Neural cell (in vitro differentiated cells): Measurements from ENCODE around the gene C16orf96. TPM values are rescaled to one million over a fixed set of nuclear protein-coding genes. Genes with fewer than 3 reads are reported as not detected.

Experiments used
- H2AFZ ChIP-seq: fragments of 200-600, 300-800 bp; sonication (generic), shearing (Covaris generic); 2 replicates; pipeline ENCODE4 v1.6.0; 2014; ENCODE audit warnings: low read depth, mild to moderate bottlenecking, antibody characterized with exemption, low read length, moderate library complexity
- H3F3A ChIP-seq: fragments of 200-600 bp; shearing (Covaris generic); 2 replicates; pipeline ENCODE4 v1.6.1; 2016; ENCODE audit warnings: mild to moderate bottlenecking, moderate library complexity, mixed read lengths, antibody characterized with exemption, low read length; ENCODE audit not compliant: insufficient read depth, poor library complexity, severe bottlenecking
- H3K27ac ChIP-seq: fragments of 200-600, 300-800 bp; sonication (generic), shearing (Covaris generic); 2 replicates; pipeline ENCODE4 v1.5.1; 2014; ENCODE audit warnings: mild to moderate bottlenecking, low read length, moderate library complexity
- H3K27me3 ChIP-seq: fragments of 300-800, 200-600 bp; sonication (generic), shearing (Covaris generic); 2 replicates; pipeline ENCODE4 v1.6.0; 2014; ENCODE audit warnings: mild to moderate bottlenecking, low read depth, low read length, moderate library complexity; ENCODE audit not compliant: insufficient read depth
- H3K36me3 ChIP-seq: fragments of 300-800, 200-600 bp; sonication (generic), shearing (Covaris generic); 2 replicates; pipeline ENCODE4 v1.5.1; 2014; ENCODE audit warnings: mild to moderate bottlenecking, antibody characterized with exemption, low read length, moderate library complexity; ENCODE audit not compliant: insufficient read depth
- H3K4me2 ChIP-seq: fragments of 300-800, 200-600 bp; sonication (generic), shearing (Covaris generic); 2 replicates; pipeline ENCODE4 v1.6.0; 2014; ENCODE audit warnings: mild to moderate bottlenecking, low read length
- H3K4me3 ChIP-seq: fragments of 300-800, 200-600 bp; sonication (generic), shearing (Covaris generic); 2 replicates; pipeline ENCODE4 v1.5.1; 2014; ENCODE audit warnings: mild to moderate bottlenecking, low read length, moderate library complexity
- H3K79me2 ChIP-seq: fragments of 200-600 bp; shearing (Covaris generic); replicated peaks from 2 replicates; pipeline ENCODE4 v1.6.0; 2014; ENCODE audit warnings: mild to moderate bottlenecking, low read length, moderate library complexity; ENCODE audit not compliant: insufficient read depth
- H3K9ac ChIP-seq: fragments of 300-800, 200-600 bp; sonication (generic), shearing (Covaris generic); 2 replicates; pipeline ENCODE4 v1.6.1; 2016; ENCODE audit warnings: mild to moderate bottlenecking, low read length, mixed read lengths
- H3K9me2 ChIP-seq: fragments of 200-600 bp; shearing (Covaris generic); 2 replicates; pipeline ENCODE4 v1.6.1; 2016; ENCODE audit warnings: mild to moderate bottlenecking, low read length, mixed read lengths; ENCODE audit not compliant: insufficient read depth
- H3K9me3 ChIP-seq: fragments of 200-600, 300-800 bp; sonication (generic), shearing (Covaris generic); 2 replicates; pipeline ENCODE4 v1.6.1; 2016; ENCODE audit warnings: mild to moderate bottlenecking, mixed run types, low read length, moderate library complexity, mixed read lengths
- H4K20me1 ChIP-seq: fragments of 200-600 bp; shearing (Covaris generic); 2 replicates; pipeline ENCODE4 v1.6.1; 2016; ENCODE audit warnings: mild to moderate bottlenecking, mixed run types; ENCODE audit not compliant: insufficient read depth
- EP300 ChIP-seq: fragments of 450-650 bp; conservative IDR thresholded peaks from 2 replicates; pipeline ENCODE4 v1.6.1; 2014; ENCODE audit warnings: antibody characterized with exemption, mild to moderate bottlenecking, moderate library complexity; ENCODE audit not compliant: poor library complexity, severe bottlenecking
- EZH2 ChIP-seq: fragments of 200-600, 300-800 bp; shearing (Covaris generic), sonication (generic); IDR thresholded peaks from 2 replicates; pipeline ENCODE4 v1.6.1; 2014; ENCODE audit warnings: antibody characterized with exemption, low read length, borderline replicate concordance, mild to moderate bottlenecking; ENCODE audit not compliant: insufficient read depth, poor library complexity, severe bottlenecking
- MXI1 ChIP-seq: fragments of 450-650 bp; conservative IDR thresholded peaks from 2 replicates; pipeline ENCODE4 v1.6.1; 2014; ENCODE audit warnings: antibody characterized with exemption, mild to moderate bottlenecking; ENCODE audit not compliant: poor library complexity, severe bottlenecking
- POLR2AphosphoS5 ChIP-seq: IDR thresholded peaks from 2 replicates; pipeline ENCODE4 v1.6.1; 2012
- RAD21 ChIP-seq: fragments of 450-650 bp; conservative IDR thresholded peaks from 2 replicates; pipeline ENCODE4 v1.6.1; 2014; ENCODE audit warnings: antibody characterized with exemption, mild to moderate bottlenecking, moderate library complexity
- SMC3 ChIP-seq: fragments of 450-650 bp; conservative IDR thresholded peaks from 2 replicates; pipeline ENCODE4 v1.6.1; 2014; ENCODE audit warnings: antibody characterized with exemption, mild to moderate bottlenecking, moderate library complexity; ENCODE audit not compliant: poor library complexity
- TAF1 ChIP-seq: IDR thresholded peaks from 2 replicates; pipeline ENCODE4 v1.6.1; 2012; ENCODE audit warnings: low read depth
- polyA plus RNA-seq: library from polyadenylated mRNA; depleted of rRNA; stranded (reverse); fragments of >200 nt; gene quantifications from 2 replicates; pipeline ENCODE4 v1.2.3, GENCODE V29; 2014
- TF ChIP-seq, protein P1 (sequence below): IDR thresholded peaks from 2 replicates; pipeline ENCODE4 v1.6.1; 2012; ENCODE audit warnings: borderline replicate concordance
- TF ChIP-seq, protein P2 (sequence below): fragments of 450-650 bp; IDR thresholded peaks from 2 replicates; pipeline ENCODE4 v1.5.1; 2014; ENCODE audit warnings: antibody characterized with exemption, mild to moderate bottlenecking, moderate library complexity; ENCODE audit not compliant: poor library complexity, severe bottlenecking

C16orf96 gene
- polyA plus RNA-seq, 1 donor from 2014 or later, result 0.21 TPM

DNA sequence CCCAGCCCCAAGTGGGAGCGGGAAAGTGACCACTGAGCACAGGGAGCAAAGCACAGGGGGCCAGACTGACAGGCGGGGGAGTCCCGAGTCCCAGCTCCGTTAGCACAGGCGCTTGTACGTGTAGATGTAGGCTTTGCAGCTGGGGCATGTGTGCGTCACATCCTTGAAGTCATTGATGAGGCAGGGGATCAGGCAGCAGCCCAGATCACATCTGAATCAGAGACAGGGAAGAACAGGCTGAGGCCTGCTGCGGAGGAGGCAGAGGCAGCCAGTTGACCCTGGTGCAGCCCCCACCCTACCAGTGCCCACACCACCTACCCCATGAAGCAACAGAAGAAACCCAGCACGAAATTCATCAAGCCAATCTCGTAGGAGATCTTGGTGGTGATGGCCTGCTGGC lies 43.7 kb upstream of the C16orf96 start:
- Histone ChIP-seq H3K4me3 (no peak overlapping the region), H3K36me3 (no peaks in the 10 kb centered on the region), H3K27me3 (no peaks in the 10 kb centered on the region), H3K9me3 (no peaks in the 10 kb centered on the region), H3K9ac (no peak overlapping the region), H4K20me1 (no peaks in the 10 kb centered on the region), H3K27ac (no peak overlapping the region), H3K79me2 (no peaks in the 10 kb centered on the region), H3K4me2 (no peak overlapping the region), H3F3A (no peaks in the 10 kb centered on the region), H3K9me2 (no peaks in the 10 kb centered on the region), H2AFZ (no peak overlapping the region)
- TF ChIP-seq MXI1 (no peak), SMC3 (no peak), EZH2 (no peak), TAF1 (no peak), RAD21 (no peak), EP300 (no peak), POLR2AphosphoS5 (no peak)
- TF ChIP-seq, protein P1, sequence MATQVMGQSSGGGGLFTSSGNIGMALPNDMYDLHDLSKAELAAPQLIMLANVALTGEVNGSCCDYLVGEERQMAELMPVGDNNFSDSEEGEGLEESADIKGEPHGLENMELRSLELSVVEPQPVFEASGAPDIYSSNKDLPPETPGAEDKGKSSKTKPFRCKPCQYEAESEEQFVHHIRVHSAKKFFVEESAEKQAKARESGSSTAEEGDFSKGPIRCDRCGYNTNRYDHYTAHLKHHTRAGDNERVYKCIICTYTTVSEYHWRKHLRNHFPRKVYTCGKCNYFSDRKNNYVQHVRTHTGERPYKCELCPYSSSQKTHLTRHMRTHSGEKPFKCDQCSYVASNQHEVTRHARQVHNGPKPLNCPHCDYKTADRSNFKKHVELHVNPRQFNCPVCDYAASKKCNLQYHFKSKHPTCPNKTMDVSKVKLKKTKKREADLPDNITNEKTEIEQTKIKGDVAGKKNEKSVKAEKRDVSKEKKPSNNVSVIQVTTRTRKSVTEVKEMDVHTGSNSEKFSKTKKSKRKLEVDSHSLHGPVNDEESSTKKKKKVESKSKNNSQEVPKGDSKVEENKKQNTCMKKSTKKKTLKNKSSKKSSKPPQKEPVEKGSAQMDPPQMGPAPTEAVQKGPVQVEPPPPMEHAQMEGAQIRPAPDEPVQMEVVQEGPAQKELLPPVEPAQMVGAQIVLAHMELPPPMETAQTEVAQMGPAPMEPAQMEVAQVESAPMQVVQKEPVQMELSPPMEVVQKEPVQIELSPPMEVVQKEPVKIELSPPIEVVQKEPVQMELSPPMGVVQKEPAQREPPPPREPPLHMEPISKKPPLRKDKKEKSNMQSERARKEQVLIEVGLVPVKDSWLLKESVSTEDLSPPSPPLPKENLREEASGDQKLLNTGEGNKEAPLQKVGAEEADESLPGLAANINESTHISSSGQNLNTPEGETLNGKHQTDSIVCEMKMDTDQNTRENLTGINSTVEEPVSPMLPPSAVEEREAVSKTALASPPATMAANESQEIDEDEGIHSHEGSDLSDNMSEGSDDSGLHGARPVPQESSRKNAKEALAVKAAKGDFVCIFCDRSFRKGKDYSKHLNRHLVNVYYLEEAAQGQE, result no peak
- TF ChIP-seq, protein P2, sequence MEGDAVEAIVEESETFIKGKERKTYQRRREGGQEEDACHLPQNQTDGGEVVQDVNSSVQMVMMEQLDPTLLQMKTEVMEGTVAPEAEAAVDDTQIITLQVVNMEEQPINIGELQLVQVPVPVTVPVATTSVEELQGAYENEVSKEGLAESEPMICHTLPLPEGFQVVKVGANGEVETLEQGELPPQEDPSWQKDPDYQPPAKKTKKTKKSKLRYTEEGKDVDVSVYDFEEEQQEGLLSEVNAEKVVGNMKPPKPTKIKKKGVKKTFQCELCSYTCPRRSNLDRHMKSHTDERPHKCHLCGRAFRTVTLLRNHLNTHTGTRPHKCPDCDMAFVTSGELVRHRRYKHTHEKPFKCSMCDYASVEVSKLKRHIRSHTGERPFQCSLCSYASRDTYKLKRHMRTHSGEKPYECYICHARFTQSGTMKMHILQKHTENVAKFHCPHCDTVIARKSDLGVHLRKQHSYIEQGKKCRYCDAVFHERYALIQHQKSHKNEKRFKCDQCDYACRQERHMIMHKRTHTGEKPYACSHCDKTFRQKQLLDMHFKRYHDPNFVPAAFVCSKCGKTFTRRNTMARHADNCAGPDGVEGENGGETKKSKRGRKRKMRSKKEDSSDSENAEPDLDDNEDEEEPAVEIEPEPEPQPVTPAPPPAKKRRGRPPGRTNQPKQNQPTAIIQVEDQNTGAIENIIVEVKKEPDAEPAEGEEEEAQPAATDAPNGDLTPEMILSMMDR, result no peak

DNA sequence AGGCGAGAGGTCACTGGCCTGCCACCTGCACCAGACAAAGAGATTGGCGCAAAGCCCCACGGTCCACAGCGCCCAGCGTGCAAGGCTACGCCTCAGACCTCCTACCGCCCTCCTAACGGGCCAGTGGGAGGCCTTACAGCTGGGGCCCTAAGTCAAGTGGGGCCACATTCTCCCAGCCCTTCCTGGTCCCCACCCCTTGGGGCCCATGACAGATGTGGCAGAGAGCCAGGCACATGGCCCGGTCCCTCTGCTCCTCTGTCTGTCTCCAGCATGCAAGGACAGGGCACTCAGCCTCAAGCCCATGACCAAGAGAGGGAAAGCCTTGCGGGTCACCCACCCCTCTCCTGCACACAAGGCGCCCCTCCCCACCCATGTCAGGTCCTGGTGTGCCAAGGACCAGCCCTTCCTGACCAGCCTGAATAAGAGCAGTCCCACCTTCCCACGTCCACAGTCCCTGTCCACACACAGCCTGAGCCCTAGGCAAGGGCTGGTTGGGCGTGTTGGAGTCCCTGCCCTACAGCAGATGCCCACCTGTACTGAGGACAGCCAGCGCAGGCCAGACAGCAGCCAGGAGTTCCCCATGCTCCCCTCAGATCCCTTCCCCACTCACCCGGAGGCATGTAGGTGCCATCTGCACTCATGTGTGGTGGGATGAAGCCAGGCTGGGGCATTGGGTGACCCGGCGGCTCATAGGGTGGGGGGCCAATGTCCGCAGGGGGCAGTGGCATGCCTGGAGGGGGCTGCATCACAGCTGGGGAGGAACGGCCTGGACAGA lies 42.9 kb upstream of the C16orf96 start:
- Histone ChIP-seq H3K27me3 (no peaks in the 10 kb centered on the region), H3K36me3 (no peaks in the 10 kb centered on the region)

More for the DNA sequence above, 42.9 kb upstream of the C16orf96 start:
- Histone ChIP-seq H3K79me2 (no peaks in the 10 kb centered on the region), H3K9ac (no peak overlapping the region), H3K9me2 (no peaks in the 10 kb centered on the region), H3F3A (no peaks in the 10 kb centered on the region), H3K4me2 (no peak overlapping the region), H3K9me3 (no peaks in the 10 kb centered on the region), H4K20me1 (no peaks in the 10 kb centered on the region), H2AFZ (no peak overlapping the region), H3K4me3 (no peak overlapping the region), H3K27ac (no peak overlapping the region)
- TF ChIP-seq POLR2AphosphoS5, result no peak
- TF ChIP-seq, protein P1, result no peak
- no peak for TF ChIP-seq TAF1
- no peak for TF ChIP-seq MXI1
